HepG2 (cell line): ENCODE data around the gene SULT1E1. TPM values are rescaled to one million over a fixed set of nuclear protein-coding genes. Genes with fewer than 3 reads are reported as not detected.

Experiments used
- ATAC-seq: fragments of 200-7000 bp; cut with Tn5 transposase; 3 replicates; pipeline ENCODE4 v1.9.1; 2020; ENCODE audit warnings: mild to moderate bottlenecking, moderate library complexity
- BruUV-seq: library from RNA; stranded (reverse); fragments of 400-500 nt; replicated peaks from 2 replicates; lab custom pipeline; 2021; lab: Mats Ljungman, UMichigan
- CTCF ChIA-PET: fragments of 300-600 bp; formaldehyde crosslinking; extraction: SDS; loops from one replicate; lab custom pipeline; 2021; ENCODE audit warnings: low total read pairs, inconsistent platforms, low intra/inter-chr PET ratio; lab: Yijun Ruan, JAX
- POLR2A ChIA-PET: fragments of 350-600 bp; sonication (Branson Sonifier 250); formaldehyde crosslinking; loops from one replicate; lab custom pipeline; 2020; ENCODE audit warnings: antibody characterized with exemption, inconsistent platforms; lab: Yijun Ruan, JAX
- DNase-seq: peaks from one replicate; pipeline ENCODE4 v3.0.0-alpha.2; 2015; ENCODE audit warnings: low spot score
- FAIRE-seq: peaks from 3 replicates; lab custom pipeline; 2011; peaks lifted over from hg19 to GRCh38; lab: Jason Lieb, UNC
- H2AFZ ChIP-seq: one replicate; pipeline ENCODE4 v1.6.1; 2011; ENCODE audit warnings: low read length, inconsistent platforms
- H3K27ac ChIP-seq: fragments of 300-600 bp; 3 replicates; pipeline ENCODE4 v1.8.0; 2011; ENCODE audit warnings: mixed run types, mild to moderate bottlenecking, mixed read lengths, low read length, inconsistent platforms; ENCODE audit not compliant: insufficient read depth; ENCODE audit errors: extremely low read length
- H3K27me3 ChIP-seq, 2 experiments: fragments of 200-600 bp in 1 of 2; 2 replicates in 1 of 2; 3 replicates in 1 of 2; pipeline versions ENCODE4 v1.6.0 to v1.8.0; 2011; ENCODE audit warnings: low read length in 2 of 2, mild to moderate bottlenecking in 2 of 2, moderate library complexity in 2 of 2, inconsistent platforms in 1 of 2; ENCODE audit not compliant: insufficient read depth in 2 of 2, control insufficient read depth in 1 of 2
- H3K36me3 ChIP-seq, 2 experiments: fragments of 200-600 bp in 1 of 2; replicated peaks in 1 of 2; 2 replicates in 1 of 2; 3 replicates in 1 of 2; pipeline versions ENCODE4 v1.5.1 to v1.8.0; 2011; ENCODE audit warnings: low read length in 2 of 2, inconsistent platforms in 1 of 2; ENCODE audit not compliant: insufficient read depth in 2 of 2, control insufficient read depth in 1 of 2
- H3K4me1 ChIP-seq: 2 replicates; pipeline ENCODE4 v1.5.1; 2012; ENCODE audit warnings: low read length, inconsistent platforms; ENCODE audit not compliant: insufficient read depth
- H3K4me2 ChIP-seq: 2 replicates; pipeline ENCODE4 v1.6.0; 2011; ENCODE audit warnings: low read depth, low read length, inconsistent platforms
- H3K4me3 ChIP-seq, 3 experiments: fragments of 200-600 bp in 1 of 3; sonication (generic), shearing (Covaris generic) in 1 of 3; replicated peaks in 1 of 3; 2 replicates each; pipeline ENCODE4 v1.5.1; 2011 to 2016; ENCODE audit warnings: low read length in 3 of 3, inconsistent platforms in 2 of 3, low read depth in 2 of 3, mild to moderate bottlenecking in 2 of 3, control low read depth in 1 of 3, mixed read lengths in 1 of 3; ENCODE audit not compliant: insufficient read depth in 1 of 3
- H3K79me2 ChIP-seq: one replicate; pipeline ENCODE4 v1.6.1; 2011; ENCODE audit warnings: low read length, inconsistent platforms; ENCODE audit not compliant: insufficient read depth
- H3K9ac ChIP-seq: 2 replicates; pipeline ENCODE4 v1.6.0; 2011; ENCODE audit warnings: mild to moderate bottlenecking, low read depth, low read length, inconsistent platforms; ENCODE audit not compliant: insufficient read depth
- H3K9me3 ChIP-seq: 2 replicates; pipeline ENCODE4 v1.5.1; 2012; ENCODE audit warnings: mild to moderate bottlenecking, low read length
- H4K20me1 ChIP-seq: 2 replicates; pipeline ENCODE4 v1.6.0; 2011; ENCODE audit warnings: inconsistent platforms, mild to moderate bottlenecking, low read length, moderate library complexity; ENCODE audit not compliant: insufficient read depth
- AGO1 ChIP-seq: fragments of 200-400 bp; formaldehyde crosslinking; IDR thresholded peaks from 2 replicates; pipeline ENCODE4 v1.6.1; 2017; ENCODE audit warnings: mild to moderate bottlenecking, low read depth, low read length, moderate library complexity; ENCODE audit not compliant: poor library complexity, severe bottlenecking
- ATF4 ChIP-seq, 2 experiments: fragments of 450-650 bp in 1 of 2; sonication (generic) in 1 of 2; formaldehyde crosslinking; IDR thresholded peaks; 2 replicates each; pipeline versions ENCODE4 v1.5.0 to v1.8.0; 2020 to 2022; ENCODE audit warnings: mild to moderate bottlenecking in 1 of 2, missing genetic modification reagents in 1 of 2
- DNMT1 ChIP-seq: sonication (generic); formaldehyde crosslinking; IDR thresholded peaks from 2 replicates; pipeline ENCODE4 v1.5.1; 2020; ENCODE audit warnings: mild to moderate bottlenecking, missing genetic modification reagents
- EEA1 ChIP-seq: sonication (generic); formaldehyde crosslinking; IDR thresholded peaks from 2 replicates; pipeline ENCODE4 v1.5.1; 2020; ENCODE audit warnings: mild to moderate bottlenecking, missing genetic modification reagents, borderline replicate concordance
- HNRNPH1 ChIP-seq: fragments of 200-400 bp; formaldehyde crosslinking; optimal IDR thresholded peaks from 2 replicates; pipeline ENCODE3; 2017; ENCODE audit warnings: mild to moderate bottlenecking, low read depth, low read length
- NCOA5 ChIP-seq: sonication (generic); formaldehyde crosslinking; IDR thresholded peaks from 2 replicates; pipeline ENCODE4 v1.4.0; 2020; ENCODE audit warnings: missing genetic modification reagents
- NFIC ChIP-seq: IDR thresholded peaks from 2 replicates; pipeline ENCODE4 v1.6.1; 2012; ENCODE audit warnings: mild to moderate bottlenecking, low read length, inconsistent platforms
- RFX1 ChIP-seq: fragments of 450-650 bp; IDR thresholded peaks from 2 replicates; pipeline ENCODE4 v1.6.1; 2017
- SIN3A ChIP-seq: IDR thresholded peaks from 2 replicates; pipeline ENCODE4 v1.6.1; 2011; ENCODE audit warnings: low read depth, mild to moderate bottlenecking, control low read depth, low read length, borderline replicate concordance
- SNAPC2 ChIP-seq: sonication (generic); formaldehyde crosslinking; IDR thresholded peaks from 2 replicates; pipeline ENCODE4 v1.8.1; 2022; ENCODE audit warnings: mild to moderate bottlenecking, missing genetic modification reagents
- ZNF12 ChIP-seq: sonication (generic); formaldehyde crosslinking; IDR thresholded peaks from 2 replicates; pipeline ENCODE4 v1.5.0; 2020; ENCODE audit warnings: missing genetic modification reagents
- ZNF362 ChIP-seq: sonication (generic); formaldehyde crosslinking; IDR thresholded peaks from 2 replicates; pipeline ENCODE4 v1.4.0; 2020; ENCODE audit warnings: missing genetic modification reagents, mild to moderate bottlenecking, borderline replicate concordance
- ZNF549 ChIP-seq: sonication (generic); formaldehyde crosslinking; IDR thresholded peaks from 2 replicates; pipeline ENCODE4 v1.5.0; 2020; ENCODE audit warnings: missing genetic modification reagents
- ZNF720 ChIP-seq: sonication (generic); formaldehyde crosslinking; IDR thresholded peaks from 2 replicates; pipeline ENCODE4 v1.4.0; 2020; ENCODE audit warnings: missing genetic modification reagents
- ZNF781 ChIP-seq: sonication (generic); formaldehyde crosslinking; IDR thresholded peaks from 2 replicates; pipeline ENCODE4 v1.5.1; 2020; ENCODE audit warnings: borderline replicate concordance, mild to moderate bottlenecking, missing genetic modification reagents; ENCODE audit errors: not compliant biosample characterization
- WGBS: methylation state at CpG from one replicate; pipeline ENCODE4 v1.1.6; 2017; ENCODE audit warnings: low lambda C conversion rate; 5-methylcytosine and 5-hydroxymethylcytosine counted together
- in situ Hi-C: cut with HindIII; loops from 2 replicates; pipeline ENCODE4 v1.10.0; 2017; ENCODE audit warnings: low pct_unique_long_range_greater_than_20kb; ENCODE audit not compliant: extremely low pct_ligation_motif_present
- intact Hi-C: fragments of 100-400 bp; cut with micrococcal nuclease; formaldehyde crosslinking; loops from one replicate; pipeline ENCODE4 v1.10.0; 2022; ENCODE audit not compliant: unreplicated experiment
- polyA plus RNA-seq, 8 experiments: library from polyadenylated mRNA; depleted of rRNA in 3 of 8; stranded (reverse) in 7 of 8; unstranded in 1 of 8; fragments of >200 nt; fragmentation: Illumina TruSeq in 4 of 8; extraction: Trizol in 4 of 8; gene quantifications; 2 replicates each; pipeline versions ENCODE4 v1.2.1 to v1.2.3, GENCODE V29; 2011 to 2016; ENCODE audit warnings: low read depth in 4 of 8, missing spikeins in 1 of 8, mixed read lengths in 1 of 8; ENCODE audit not compliant: insufficient read depth in 1 of 8
- total RNA-seq, 5 experiments: library from RNA; depleted of rRNA; stranded (reverse); fragments of >200 nt; fragmentation: Illumina TruSeq; extraction: Trizol; gene quantifications; 2 replicates each; pipeline ENCODE4 v1.2.3, GENCODE V29; 2016; ENCODE audit warnings: low read depth in 1 of 5
- TF ChIP-seq, protein P1 (sequence below), 2 experiments: sonication (generic) in 1 of 2; formaldehyde crosslinking in 1 of 2; IDR thresholded peaks; 2 replicates each; pipeline versions ENCODE4 v1.4.0 to v1.6.1; 2018 to 2020; ENCODE audit warnings: missing genetic modification reagents in 2 of 2, borderline replicate concordance in 1 of 2, low read depth in 1 of 2, mild to moderate bottlenecking in 1 of 2, missing biosample characterization in 1 of 2
- TF ChIP-seq, protein P2 (sequence below): sonication (generic); formaldehyde crosslinking; IDR thresholded peaks from 2 replicates; pipeline ENCODE4 v1.4.0; 2020; ENCODE audit warnings: mild to moderate bottlenecking, missing genetic modification reagents, borderline replicate concordance

SULT1E1 gene
- total and polyA plus RNA-seq, 2 of the 13 experiments (the other 11 are each of a cell fraction or from before 2014, with no cell fraction given): 1.7 to 3.9 TPM

DNA sequence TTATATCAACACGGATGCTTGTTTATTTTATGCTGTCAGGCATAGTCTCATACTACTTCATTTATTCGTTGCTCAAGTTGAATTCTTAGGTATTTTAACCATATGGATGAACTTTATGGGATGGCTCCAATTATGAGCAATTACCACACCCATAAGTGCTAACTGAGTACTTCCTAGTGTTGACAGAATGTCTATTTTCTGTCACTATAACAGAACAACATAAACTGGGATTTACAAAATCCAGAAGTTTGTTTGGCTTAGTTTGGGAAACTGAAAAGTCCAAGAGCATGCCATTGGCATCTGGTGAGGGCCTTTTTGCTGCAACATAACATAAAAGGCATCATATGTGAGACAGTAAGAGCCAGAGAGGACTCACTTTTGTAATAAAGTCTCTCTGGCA, 21.0 kb downstream of the SULT1E1 start:
- no peak for FAIRE-seq
- no peak for ATAC-seq
- WGBS: 69% methylated on average over 2 of the region's 2 CpGs
- ChIA-PET POLR2A (no interaction called here), CTCF (no interaction called here)
- Histone ChIP-seq H3K9me3 (no peaks in the 10 kb centered on the region), H3K36me3 (no peaks in the 10 kb centered on the region), H3K4me2 (no peak overlapping the region), H3K27me3 (no peaks in the 10 kb centered on the region), H3K4me1 (peaks cover 49% of the 10 kb centered on the region), H3K27ac (no peak overlapping the region), H3K4me3 (no peak overlapping the region), H3K9ac (no peak overlapping the region), H3K79me2 (no peaks in the 10 kb centered on the region), H4K20me1 (no peaks in the 10 kb centered on the region), H2AFZ (no peak overlapping the region)
- intact Hi-C loops (no loop called here), in situ Hi-C loops (no loop called here)
- no peak for DNase-seq
- BruUV-seq: no TSS peak
- TF ChIP-seq AGO1 (no peak), NCOA5 (CRISPR knock-in tag) (no peak), HNRNPH1 (no peak), EEA1 (CRISPR knock-in tag) (no peak), SIN3A (no peak), ZNF362 (CRISPR knock-in tag) (no peak), ZNF549 (CRISPR knock-in tag) (no peak), SNAPC2 (CRISPR knock-in tag) (no peak), ZNF720 (CRISPR knock-in tag) (no peak), NFIC (no peak), ATF4 (CRISPR knock-in tag; IDR thresholded peaks at IDR 0.05) (no peak), ZNF781 (no peak), RFX1 (no peak), DNMT1 (CRISPR knock-in tag) (no peak), ZNF12 (no peak)
- TF ChIP-seq, protein P1, sequence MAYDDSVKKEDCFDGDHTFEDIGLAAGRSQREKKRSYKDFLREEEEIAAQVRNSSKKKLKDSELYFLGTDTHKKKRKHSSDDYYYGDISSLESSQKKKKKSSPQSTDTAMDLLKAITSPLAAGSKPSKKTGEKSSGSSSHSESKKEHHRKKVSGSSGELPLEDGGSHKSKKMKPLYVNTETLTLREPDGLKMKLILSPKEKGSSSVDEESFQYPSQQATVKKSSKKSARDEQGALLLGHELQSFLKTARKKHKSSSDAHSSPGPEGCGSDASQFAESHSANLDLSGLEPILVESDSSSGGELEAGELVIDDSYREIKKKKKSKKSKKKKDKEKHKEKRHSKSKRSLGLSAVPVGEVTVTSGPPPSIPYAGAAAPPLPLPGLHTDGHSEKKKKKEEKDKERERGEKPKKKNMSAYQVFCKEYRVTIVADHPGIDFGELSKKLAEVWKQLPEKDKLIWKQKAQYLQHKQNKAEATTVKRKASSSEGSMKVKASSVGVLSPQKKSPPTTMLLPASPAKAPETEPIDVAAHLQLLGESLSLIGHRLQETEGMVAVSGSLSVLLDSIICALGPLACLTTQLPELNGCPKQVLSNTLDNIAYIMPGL (CRISPR knock-in tag; IDR thresholded peaks at IDR 0.05; ENCODE audit: borderline replicate concordance in 1 of 2, low read depth in 1 of 2): no peak
- TF ChIP-seq, protein P2, sequence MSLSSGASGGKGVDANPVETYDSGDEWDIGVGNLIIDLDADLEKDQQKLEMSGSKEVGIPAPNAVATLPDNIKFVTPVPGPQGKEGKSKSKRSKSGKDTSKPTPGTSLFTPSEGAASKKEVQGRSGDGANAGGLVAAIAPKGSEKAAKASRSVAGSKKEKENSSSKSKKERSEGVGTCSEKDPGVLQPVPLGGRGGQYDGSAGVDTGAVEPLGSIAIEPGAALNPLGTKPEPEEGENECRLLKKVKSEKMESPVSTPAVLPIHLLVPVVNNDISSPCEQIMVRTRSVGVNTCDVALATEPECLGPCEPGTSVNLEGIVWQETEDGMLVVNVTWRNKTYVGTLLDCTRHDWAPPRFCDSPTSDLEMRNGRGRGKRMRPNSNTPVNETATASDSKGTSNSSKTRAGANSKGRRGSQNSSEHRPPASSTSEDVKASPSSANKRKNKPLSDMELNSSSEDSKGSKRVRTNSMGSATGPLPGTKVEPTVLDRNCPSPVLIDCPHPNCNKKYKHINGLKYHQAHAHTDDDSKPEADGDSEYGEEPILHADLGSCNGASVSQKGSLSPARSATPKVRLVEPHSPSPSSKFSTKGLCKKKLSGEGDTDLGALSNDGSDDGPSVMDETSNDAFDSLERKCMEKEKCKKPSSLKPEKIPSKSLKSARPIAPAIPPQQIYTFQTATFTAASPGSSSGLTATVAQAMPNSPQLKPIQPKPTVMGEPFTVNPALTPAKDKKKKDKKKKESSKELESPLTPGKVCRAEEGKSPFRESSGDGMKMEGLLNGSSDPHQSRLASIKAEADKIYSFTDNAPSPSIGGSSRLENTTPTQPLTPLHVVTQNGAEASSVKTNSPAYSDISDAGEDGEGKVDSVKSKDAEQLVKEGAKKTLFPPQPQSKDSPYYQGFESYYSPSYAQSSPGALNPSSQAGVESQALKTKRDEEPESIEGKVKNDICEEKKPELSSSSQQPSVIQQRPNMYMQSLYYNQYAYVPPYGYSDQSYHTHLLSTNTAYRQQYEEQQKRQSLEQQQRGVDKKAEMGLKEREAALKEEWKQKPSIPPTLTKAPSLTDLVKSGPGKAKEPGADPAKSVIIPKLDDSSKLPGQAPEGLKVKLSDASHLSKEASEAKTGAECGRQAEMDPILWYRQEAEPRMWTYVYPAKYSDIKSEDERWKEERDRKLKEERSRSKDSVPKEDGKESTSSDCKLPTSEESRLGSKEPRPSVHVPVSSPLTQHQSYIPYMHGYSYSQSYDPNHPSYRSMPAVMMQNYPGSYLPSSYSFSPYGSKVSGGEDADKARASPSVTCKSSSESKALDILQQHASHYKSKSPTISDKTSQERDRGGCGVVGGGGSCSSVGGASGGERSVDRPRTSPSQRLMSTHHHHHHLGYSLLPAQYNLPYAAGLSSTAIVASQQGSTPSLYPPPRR: no peak
